Measurements from ENCODE around the gene IMMT.

GRCh38 chr2:86142436-86143257, 52.6 kb downstream of the IMMT start:
- TF ChIP-seq CTCF (conservative IDR thresholded peaks at IDR 0.05 in 1 of 2, IDR thresholded peaks at IDR 0.05 in 1 of 2; ENCODE audit: extremely low read depth in 1 of 2, insufficient read depth in 1 of 2, low read depth in 1 of 2, low read length in 2 of 2) (no peak), EZH2 (IDR thresholded peaks at IDR 0.05; ENCODE audit: borderline replicate concordance, low read length) (no peak)
